OCI-LY7 (cell line): ENCODE results near the gene ZSCAN5C. TPM values are rescaled to one million over a fixed set of nuclear protein-coding genes. Genes with fewer than 3 reads are reported as not detected.

ENCODE experiments used
- BruUV-seq: library from RNA; stranded (reverse); fragments of 400-500 nt; replicated peaks from 2 replicates; lab custom pipeline; 2021; lab: Mats Ljungman, UMichigan
- CTCF ChIA-PET: fragments of 300-600 bp; sonication (Branson Sonifier 250); formaldehyde crosslinking; loops from one replicate; lab custom pipeline; 2022; ENCODE audit warnings: antibody characterized with exemption; ENCODE audit not compliant: unreplicated experiment; lab: Charles Lee
- POLR2A ChIA-PET: fragments of 300-600 bp; sonication (Branson Sonifier 250); formaldehyde crosslinking; loops from one replicate; lab custom pipeline; 2022; ENCODE audit warnings: antibody characterized with exemption; lab: Charles Lee
- DNase-seq: peaks from one replicate; pipeline ENCODE4 v3.0.0-alpha.2; 2015; ENCODE audit warnings: low spot score
- H2AFZ ChIP-seq: fragments of 200-600 bp; sonication (generic), shearing (Covaris generic); 2 replicates; pipeline ENCODE4 v1.6.1; 2014; ENCODE audit warnings: mild to moderate bottlenecking, antibody characterized with exemption, low read length, moderate library complexity
- H3K27ac ChIP-seq: fragments of 200-600 bp; sonication (generic); 2 replicates; pipeline ENCODE4 v1.5.1; 2014; ENCODE audit warnings: mixed run types, low read depth, mild to moderate bottlenecking, moderate library complexity, low read length, inconsistent platforms; ENCODE audit not compliant: poor library complexity, severe bottlenecking
- H3K36me3 ChIP-seq: fragments of 200-600 bp; sonication (generic); 2 replicates; pipeline ENCODE4 v1.6.1; 2014; ENCODE audit warnings: mild to moderate bottlenecking, antibody characterized with exemption, low read length, moderate library complexity, mixed read lengths; ENCODE audit not compliant: insufficient read depth
- H3K4me1 ChIP-seq: fragments of 200-600 bp; sonication (generic); 2 replicates; pipeline ENCODE4 v1.5.1; 2014; ENCODE audit warnings: mild to moderate bottlenecking, low read length; ENCODE audit not compliant: insufficient read depth, poor library complexity, severe bottlenecking
- H3K4me2 ChIP-seq: fragments of 200-600 bp; sonication (generic); 2 replicates; pipeline ENCODE4 v1.6.1; 2014; ENCODE audit warnings: mild to moderate bottlenecking, low read length
- H3K4me3 ChIP-seq: fragments of 200-600 bp; sonication (generic); 2 replicates; pipeline ENCODE4 v1.5.1; 2014; ENCODE audit warnings: mild to moderate bottlenecking, low read depth, low read length; ENCODE audit not compliant: poor library complexity, severe bottlenecking
- H3K79me2 ChIP-seq: fragments of 200-600 bp; sonication (generic); 2 replicates; pipeline ENCODE4 v1.6.1; 2016; ENCODE audit warnings: low read depth, mild to moderate bottlenecking, low read length, moderate library complexity, mixed read lengths; ENCODE audit not compliant: insufficient read depth
- H3K9me2 ChIP-seq: fragments of 200-600 bp; sonication (generic); 2 replicates; pipeline ENCODE4 v1.6.1; 2016; ENCODE audit warnings: mild to moderate bottlenecking, low read length, mixed read lengths; ENCODE audit not compliant: insufficient read depth
- H3K9me3 ChIP-seq: fragments of 200-600 bp; sonication (generic); 2 replicates; pipeline ENCODE4 v1.6.1; 2014; ENCODE audit warnings: mild to moderate bottlenecking, mixed run types, low read length, mixed read lengths
- H4K20me1 ChIP-seq: fragments of 200-600 bp; sonication (generic); 2 replicates; pipeline ENCODE4 v1.6.1; 2014; ENCODE audit warnings: mild to moderate bottlenecking, antibody characterized with exemption, low read length, moderate library complexity, mixed read lengths; ENCODE audit not compliant: insufficient read depth
- EZH2phosphoT487 ChIP-seq: fragments of 200-600 bp; sonication (generic); IDR thresholded peaks from 2 replicates; pipeline ENCODE4 v1.6.1; 2018; ENCODE audit warnings: low read depth, borderline replicate concordance, mild to moderate bottlenecking, mixed run types, antibody characterized with exemption, low read length, moderate library complexity, mixed read lengths
- intact Hi-C: fragments of 100-400 bp; cut with micrococcal nuclease; formaldehyde crosslinking; loops from one replicate; pipeline ENCODE4 v1.10.0; 2022; ENCODE audit not compliant: unreplicated experiment
- total RNA-seq, 2 experiments: library from RNA; depleted of rRNA in 1 of 2; stranded (reverse); fragments of >200 nt in 1 of 2; shearing (Covaris generic) in 1 of 2; gene quantifications; 2 replicates each; pipeline ENCODE4 v1.2.3, GENCODE V29; 2014 to 2022
- TF ChIP-seq, protein P1 (sequence below): fragments of 200-600 bp; sonication (generic); conservative IDR thresholded peaks from 2 replicates; pipeline ENCODE4 v1.5.1; 2014; ENCODE audit warnings: mild to moderate bottlenecking, antibody characterized with exemption, low read length, moderate library complexity, mixed read lengths

ZSCAN5C gene
- total RNA-seq, 2 experiments from 2014 or later = not detected

DNA sequence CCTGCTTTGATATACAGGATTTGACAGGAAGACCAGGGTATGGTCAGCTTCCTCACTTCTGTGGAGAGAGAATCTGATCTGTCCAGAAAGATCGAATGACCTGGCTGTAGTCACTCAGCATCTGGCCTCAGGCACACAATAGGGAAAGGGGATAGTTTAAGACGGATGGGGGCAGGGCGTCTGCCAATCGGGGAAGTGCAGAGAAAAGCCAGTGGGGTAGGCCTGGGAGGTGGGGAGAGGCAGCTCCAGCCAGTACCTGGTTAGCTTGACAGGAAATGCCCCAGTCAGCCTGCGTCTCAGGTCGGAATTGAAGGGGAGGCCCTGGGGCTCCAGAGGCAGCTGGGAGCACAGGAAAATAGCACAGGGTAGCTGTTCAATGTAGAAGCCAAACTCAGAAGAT is 48.6 kb upstream of the ZSCAN5C start:
- H3K4me3 ChIP-seq = no peak overlapping the region
- no peaks in the 10 kb centered on the region for H3K4me1 ChIP-seq
- H4K20me1 ChIP-seq = no peaks in the 10 kb centered on the region
- peaks cover 29% of the 10 kb centered on the region for H3K36me3 ChIP-seq
- intact Hi-C loops = no loop called here
- no TSS peak for BruUV-seq
- ChIA-PET POLR2A (no interaction called here), CTCF (no interaction called here)
- no peaks in the 10 kb centered on the region for H3K9me3 ChIP-seq
- no peak overlapping the region for H3K4me2 ChIP-seq
- no peak overlapping the region for H2AFZ ChIP-seq
- no peaks in the 10 kb centered on the region for H3K9me2 ChIP-seq
- no peaks in the 10 kb centered on the region for H3K79me2 ChIP-seq
- no peak for TF ChIP-seq EZH2phosphoT487
- TF ChIP-seq, protein P1, sequence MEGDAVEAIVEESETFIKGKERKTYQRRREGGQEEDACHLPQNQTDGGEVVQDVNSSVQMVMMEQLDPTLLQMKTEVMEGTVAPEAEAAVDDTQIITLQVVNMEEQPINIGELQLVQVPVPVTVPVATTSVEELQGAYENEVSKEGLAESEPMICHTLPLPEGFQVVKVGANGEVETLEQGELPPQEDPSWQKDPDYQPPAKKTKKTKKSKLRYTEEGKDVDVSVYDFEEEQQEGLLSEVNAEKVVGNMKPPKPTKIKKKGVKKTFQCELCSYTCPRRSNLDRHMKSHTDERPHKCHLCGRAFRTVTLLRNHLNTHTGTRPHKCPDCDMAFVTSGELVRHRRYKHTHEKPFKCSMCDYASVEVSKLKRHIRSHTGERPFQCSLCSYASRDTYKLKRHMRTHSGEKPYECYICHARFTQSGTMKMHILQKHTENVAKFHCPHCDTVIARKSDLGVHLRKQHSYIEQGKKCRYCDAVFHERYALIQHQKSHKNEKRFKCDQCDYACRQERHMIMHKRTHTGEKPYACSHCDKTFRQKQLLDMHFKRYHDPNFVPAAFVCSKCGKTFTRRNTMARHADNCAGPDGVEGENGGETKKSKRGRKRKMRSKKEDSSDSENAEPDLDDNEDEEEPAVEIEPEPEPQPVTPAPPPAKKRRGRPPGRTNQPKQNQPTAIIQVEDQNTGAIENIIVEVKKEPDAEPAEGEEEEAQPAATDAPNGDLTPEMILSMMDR = no peak
- DNase-seq = no peak
- no peak overlapping the region for H3K27ac ChIP-seq

DNA sequence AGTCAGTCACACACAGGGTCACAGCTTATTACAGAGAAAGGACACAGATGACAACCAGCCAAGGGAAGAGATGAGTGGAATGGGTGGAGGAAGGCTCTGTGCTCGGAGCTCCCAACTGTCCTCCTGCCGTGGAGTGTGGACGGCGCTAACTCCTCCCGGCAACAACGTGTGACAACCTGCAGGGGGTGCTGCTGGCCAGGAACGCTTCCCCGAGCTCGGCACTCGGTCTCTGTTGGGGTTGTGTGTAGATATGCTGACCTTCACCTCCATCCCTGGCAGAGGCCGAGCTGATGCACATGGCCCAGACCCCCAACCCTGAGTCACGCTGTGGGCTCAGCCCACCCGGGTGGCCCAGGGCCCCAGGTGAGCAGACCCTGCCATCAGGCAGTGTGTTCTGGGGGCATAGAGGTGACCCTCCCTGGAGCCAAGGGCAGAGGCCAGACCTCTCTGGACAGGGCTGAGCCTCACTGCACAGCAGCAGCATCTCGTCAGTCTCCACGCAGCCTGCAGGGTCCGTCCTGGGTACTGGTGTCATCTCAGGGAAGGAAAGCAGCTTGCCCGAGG is 46.9 kb upstream of the ZSCAN5C start:
- Histone ChIP-seq H3K4me3 (no peak overlapping the region), H3K79me2 (no peaks in the 10 kb centered on the region), H3K36me3 (peaks cover 32% of the 10 kb centered on the region), H3K4me2 (no peak overlapping the region), H3K9me2 (no peaks in the 10 kb centered on the region), H2AFZ (no peak overlapping the region), H3K9me3 (no peaks in the 10 kb centered on the region), H4K20me1 (no peaks in the 10 kb centered on the region), H3K27ac (no peak overlapping the region), H3K4me1 (no peaks in the 10 kb centered on the region)
- no peak for DNase-seq
- TF ChIP-seq, protein P1 = peak; percentile 59
- no peak for TF ChIP-seq EZH2phosphoT487
- ChIA-PET CTCF (no interaction called here), POLR2A (no interaction called here)
- no TSS peak for BruUV-seq
- intact Hi-C loops = no loop called here

DNA sequence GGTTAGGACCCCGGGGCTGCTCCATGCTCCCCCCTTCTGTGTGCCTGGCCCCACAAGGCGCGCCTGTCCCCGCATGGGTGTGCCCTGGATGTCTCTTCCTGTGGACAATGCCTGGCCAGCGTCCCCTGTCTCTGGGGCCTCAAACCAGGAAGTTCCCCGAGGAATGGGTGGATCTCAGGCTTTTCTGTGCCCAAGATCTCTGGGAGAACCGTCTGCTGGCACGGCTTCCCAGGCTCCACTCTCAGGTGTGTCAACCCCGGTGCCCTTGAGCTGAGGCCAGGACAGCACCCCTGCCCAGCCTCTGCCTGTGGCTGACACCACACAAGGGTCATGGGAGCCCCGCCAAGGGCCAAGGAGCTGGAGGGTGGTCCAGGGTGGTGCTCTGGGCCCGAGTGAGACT is 45.3 kb upstream of the ZSCAN5C start:
- DNase-seq = no peak
- Histone ChIP-seq H3K79me2 (no peaks in the 10 kb centered on the region), H3K9me2 (no peaks in the 10 kb centered on the region), H3K27ac (no peak overlapping the region), H4K20me1 (no peaks in the 10 kb centered on the region), H3K9me3 (no peaks in the 10 kb centered on the region), H3K4me3 (no peak overlapping the region), H3K36me3 (peaks cover 35% of the 10 kb centered on the region), H2AFZ (no peak overlapping the region), H3K4me1 (no peaks in the 10 kb centered on the region), H3K4me2 (no peak overlapping the region)
- BruUV-seq = no TSS peak
- POLR2A ChIA-PET = interaction anchor here (0.6 kb wide), 1 partner anchor 297 kb away, joined by 4 read pairs; no protein-coding TSS in a partner anchor
- CTCF ChIA-PET = no interaction called here
- no peak for TF ChIP-seq EZH2phosphoT487
- TF ChIP-seq, protein P1 = no peak
- intact Hi-C loops = no loop called here
